ENCODE measurements around the gene ZNF664.

- TF ChIP-seq CTCF (IDR thresholded peaks at IDR 0.05; ENCODE audit: low read depth, low read length) = no peak
- TF ChIP-seq EZH2phosphoT487 (IDR thresholded peaks at IDR 0.05; ENCODE audit: low read depth) = no peak
These were observed 34.1 kb downstream of the ZNF664 start for GRCh38 chr12:124006846-124007713.
